ENCODE measurements around the gene ZBTB46.

Gene ZBTB46

DNA sequence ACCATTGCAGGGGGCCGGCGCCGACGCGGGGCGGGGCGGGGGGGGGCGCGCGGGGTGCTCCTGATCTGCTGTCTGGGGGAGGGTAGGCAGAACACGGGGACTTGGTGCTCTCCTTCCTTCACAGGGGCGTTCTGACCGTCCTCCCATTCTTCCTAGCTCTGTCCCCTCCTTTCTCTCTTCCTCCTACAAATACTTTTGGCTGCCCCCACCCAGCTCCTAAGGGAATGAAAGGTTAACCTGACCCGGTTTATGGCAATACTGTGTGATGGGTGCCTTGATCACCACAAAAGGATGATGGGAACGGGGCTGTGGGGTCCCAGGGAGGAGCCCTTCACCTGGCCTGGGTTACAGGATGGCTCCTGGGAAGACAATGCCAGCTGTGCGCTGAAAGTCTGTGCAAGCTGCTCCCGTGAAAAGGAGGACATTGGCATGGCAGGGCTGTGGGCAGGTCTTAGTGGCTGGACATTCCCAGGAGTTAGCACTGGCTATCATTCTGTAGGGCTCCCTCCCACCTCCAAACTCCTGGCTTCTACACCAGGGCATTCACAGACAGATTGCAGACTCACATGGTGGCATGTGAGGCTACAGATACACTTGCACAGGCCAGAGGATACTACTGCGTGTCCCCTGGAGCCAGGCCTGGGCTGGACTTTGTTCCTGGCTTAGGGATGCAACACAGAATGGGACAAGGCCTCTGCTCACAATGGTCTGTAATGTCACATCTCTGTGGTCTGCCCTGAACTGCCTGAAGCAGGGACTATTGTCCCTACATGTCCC lies 32.1 kb upstream of the ZBTB46 start:
- Mint-ChIP-seq H3K9me3 (no peaks in the 10 kb centered on the region), H3K4me3 (peak overlapping the region; percentile 88 to 94 (median 91)), H3K4me1 (peaks cover 32% of the 10 kb centered on the region), H3K36me3 (ENCODE audit: low read depth) (peaks cover 7% of the 10 kb centered on the region), H3K27ac (peak overlapping the region; percentile 83 to 96 (median 87)), H3K27me3 (ENCODE audit: low read depth) (no peaks in the 10 kb centered on the region)
- TF ChIP-seq, protein P1, sequence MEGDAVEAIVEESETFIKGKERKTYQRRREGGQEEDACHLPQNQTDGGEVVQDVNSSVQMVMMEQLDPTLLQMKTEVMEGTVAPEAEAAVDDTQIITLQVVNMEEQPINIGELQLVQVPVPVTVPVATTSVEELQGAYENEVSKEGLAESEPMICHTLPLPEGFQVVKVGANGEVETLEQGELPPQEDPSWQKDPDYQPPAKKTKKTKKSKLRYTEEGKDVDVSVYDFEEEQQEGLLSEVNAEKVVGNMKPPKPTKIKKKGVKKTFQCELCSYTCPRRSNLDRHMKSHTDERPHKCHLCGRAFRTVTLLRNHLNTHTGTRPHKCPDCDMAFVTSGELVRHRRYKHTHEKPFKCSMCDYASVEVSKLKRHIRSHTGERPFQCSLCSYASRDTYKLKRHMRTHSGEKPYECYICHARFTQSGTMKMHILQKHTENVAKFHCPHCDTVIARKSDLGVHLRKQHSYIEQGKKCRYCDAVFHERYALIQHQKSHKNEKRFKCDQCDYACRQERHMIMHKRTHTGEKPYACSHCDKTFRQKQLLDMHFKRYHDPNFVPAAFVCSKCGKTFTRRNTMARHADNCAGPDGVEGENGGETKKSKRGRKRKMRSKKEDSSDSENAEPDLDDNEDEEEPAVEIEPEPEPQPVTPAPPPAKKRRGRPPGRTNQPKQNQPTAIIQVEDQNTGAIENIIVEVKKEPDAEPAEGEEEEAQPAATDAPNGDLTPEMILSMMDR (IDR thresholded peaks at IDR 0.05; ENCODE audit: unreplicated experiment in 3 of 3), result no peak

DNA sequence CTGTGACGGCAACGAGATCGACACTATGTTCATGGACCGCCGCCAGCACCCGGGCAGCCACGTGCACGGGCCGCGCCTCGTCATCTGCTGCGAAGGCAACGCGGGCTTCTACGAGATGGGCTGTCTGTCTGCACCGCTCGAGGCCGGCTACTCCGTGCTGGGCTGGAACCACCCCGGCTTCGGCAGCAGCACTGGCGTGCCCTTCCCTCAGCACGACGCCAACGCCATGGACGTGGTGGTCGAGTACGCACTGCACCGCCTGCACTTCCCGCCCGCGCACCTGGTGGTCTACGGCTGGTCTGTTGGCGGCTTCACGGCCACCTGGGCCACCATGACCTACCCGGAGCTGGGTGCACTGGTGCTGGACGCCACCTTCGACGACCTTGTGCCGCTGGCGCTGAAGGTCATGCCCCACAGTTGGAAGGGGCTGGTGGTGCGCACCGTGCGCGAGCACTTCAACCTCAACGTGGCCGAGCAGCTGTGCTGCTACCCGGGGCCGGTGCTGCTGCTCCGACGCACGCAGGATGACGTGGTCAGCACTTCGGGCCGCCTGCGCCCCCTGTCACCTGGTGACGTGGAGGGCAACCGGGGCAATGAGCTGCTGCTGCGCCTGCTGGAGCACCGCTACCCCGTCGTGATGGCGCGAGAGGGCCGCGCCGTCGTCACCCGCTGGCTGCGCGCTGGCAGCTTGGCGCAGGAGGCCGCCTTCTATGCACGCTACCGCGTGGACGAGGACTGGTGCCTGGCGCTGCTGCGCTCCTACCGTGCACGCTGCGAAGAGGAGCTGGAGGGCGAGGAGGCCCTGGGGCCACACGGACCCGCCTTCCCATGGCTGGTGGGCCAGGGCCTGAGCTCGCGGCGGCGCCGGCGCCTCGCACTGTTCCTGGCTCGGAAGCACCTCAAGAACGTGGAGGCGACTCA lies 31.2 kb upstream of the ZBTB46 start:
- H3K27me3 Mint-ChIP-seq (ENCODE audit: low read depth), result no peaks in the 10 kb centered on the region
- H3K36me3 Mint-ChIP-seq (ENCODE audit: low read depth), result peaks cover 3% of the 10 kb centered on the region
- TF ChIP-seq, protein P1 (IDR thresholded peaks at IDR 0.05; ENCODE audit: unreplicated experiment in 3 of 3), result no peak
- no peaks in the 10 kb centered on the region for H3K9me3 Mint-ChIP-seq
- H3K4me1 Mint-ChIP-seq, result peaks cover 40% of the 10 kb centered on the region
- H3K4me3 Mint-ChIP-seq, result no peak overlapping the region
- no peak overlapping the region for H3K27ac Mint-ChIP-seq

DNA sequence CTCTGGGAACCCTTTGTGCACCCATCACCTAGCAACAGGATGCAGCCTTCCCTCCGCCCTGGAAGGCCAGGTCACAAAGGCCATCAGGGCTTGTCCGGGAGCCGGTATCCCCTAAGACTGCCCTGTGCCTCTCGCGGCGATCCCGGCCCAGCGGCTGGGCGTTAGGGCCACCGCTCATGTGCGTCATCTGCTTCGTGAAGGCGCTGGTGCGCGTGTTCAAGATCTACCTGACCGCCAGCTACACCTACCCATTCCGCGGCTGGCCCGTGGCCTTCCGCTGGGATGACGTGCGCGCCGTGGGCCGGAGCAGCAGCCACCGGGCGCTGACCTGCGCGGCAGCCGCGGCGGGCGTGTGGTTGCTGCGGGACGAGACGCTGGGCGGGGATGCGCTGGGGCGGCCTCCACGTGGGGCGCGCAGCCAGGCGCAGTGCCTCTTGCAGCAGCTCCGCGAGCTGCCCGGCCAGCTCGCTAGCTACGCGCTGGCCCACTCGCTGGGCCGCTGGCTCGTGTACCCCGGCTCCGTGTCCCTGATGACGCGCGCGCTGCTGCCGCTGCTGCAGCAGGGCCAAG lies 30.4 kb upstream of the ZBTB46 start, which contains the start of gene ABHD16B:
TSS of gene ABHD16B (plus strand) at position 134 of the 570 bp plus-strand sequence. CDS start at position 177, 43 bp downstream.
- TF ChIP-seq, protein P1 (IDR thresholded peaks at IDR 0.05; ENCODE audit: unreplicated experiment in 3 of 3), result no peak
- peak within 1 kb of the TSS in 2 of 3 experiments; percentile 20 to 93 for H3K27ac Mint-ChIP-seq
- H3K4me3 Mint-ChIP-seq, result peak within 1 kb of the TSS in 1 of 3 experiments; percentile 48
- no peaks in the 10 kb centered on the region for H3K9me3 Mint-ChIP-seq
- H3K36me3 Mint-ChIP-seq (ENCODE audit: low read depth), result peaks cover 3% of the 10 kb centered on the region
- H3K4me1 Mint-ChIP-seq, result peaks cover 45% of the 10 kb centered on the region
- H3K27me3 Mint-ChIP-seq (ENCODE audit: low read depth), result no peaks in the 10 kb centered on the region

DNA sequence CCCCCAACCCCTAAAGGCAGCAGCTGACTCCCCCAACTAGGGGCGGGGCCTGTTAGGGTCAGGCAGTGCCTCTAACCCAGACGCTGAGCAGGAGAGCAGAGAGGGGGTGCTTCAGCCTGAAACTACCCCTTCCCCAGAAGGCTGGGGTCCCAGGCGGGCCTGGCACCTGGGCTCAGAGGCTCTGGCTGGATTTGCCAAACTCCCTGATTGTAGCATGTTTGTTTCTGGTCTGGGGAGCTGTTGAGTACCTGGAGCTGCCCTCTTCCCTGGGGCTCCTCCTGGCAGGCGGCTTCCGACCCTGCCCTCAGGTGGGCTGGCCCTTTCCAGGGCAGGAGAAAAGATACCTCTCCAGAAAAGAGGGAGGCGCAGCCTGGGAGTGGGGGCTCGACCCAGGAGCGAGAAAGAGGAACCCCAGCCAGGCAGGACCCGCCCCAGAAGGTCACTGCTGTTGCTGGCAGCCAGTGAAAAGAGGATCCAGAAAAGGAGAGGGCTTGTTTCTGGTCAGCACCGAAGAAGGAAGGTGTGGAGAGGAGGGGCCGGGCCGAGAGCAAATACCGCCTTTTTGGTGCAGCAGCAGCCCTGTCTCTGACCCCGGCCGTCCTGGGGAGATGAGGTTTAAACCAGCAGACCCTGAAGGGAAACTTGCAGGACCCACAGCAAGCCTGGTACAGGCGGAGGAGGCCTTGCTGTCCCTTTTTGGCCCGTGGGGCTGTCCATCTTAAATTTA lies 29.4 kb upstream of the ZBTB46 start:
- H3K4me3 Mint-ChIP-seq, result peak overlapping the region in 2 of 3 experiments; percentile 23 to 48
- H3K27me3 Mint-ChIP-seq (ENCODE audit: low read depth), result no peaks in the 10 kb centered on the region
- H3K36me3 Mint-ChIP-seq (ENCODE audit: low read depth), result peaks cover 3% of the 10 kb centered on the region
- no peaks in the 10 kb centered on the region for H3K9me3 Mint-ChIP-seq
- TF ChIP-seq, protein P1 (IDR thresholded peaks at IDR 0.05; ENCODE audit: unreplicated experiment in 3 of 3), result no peak
- peak overlapping the region in 2 of 3 experiments; percentile 20 to 93 for H3K27ac Mint-ChIP-seq
- H3K4me1 Mint-ChIP-seq, result peaks cover 41% of the 10 kb centered on the region

DNA sequence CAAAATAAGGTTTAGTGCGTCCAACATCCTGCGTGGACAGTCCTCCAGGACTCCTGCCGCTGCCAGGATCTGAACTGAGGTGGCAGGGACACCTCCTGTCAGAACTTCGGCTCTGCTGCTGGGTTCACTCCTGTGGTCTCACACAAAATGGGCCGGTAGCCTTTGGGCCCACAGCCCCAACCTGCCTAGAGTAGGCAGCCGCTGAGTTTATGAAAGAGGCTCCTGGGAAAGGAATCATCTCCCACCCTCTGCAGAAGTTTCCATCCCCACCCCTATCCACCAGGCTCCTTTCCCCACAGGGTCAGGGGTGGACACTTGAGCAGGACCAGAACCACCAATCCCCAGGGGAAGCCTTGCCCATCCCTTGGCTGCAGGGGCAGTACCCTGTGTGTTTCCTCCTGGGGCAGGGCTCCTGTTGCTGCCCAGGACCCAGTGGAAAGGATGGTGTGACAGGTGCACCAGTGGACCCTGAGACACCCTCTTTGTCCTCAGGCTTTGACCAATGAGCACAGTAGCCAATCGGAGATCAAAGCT lies 28.2 kb upstream of the ZBTB46 start:
- Mint-ChIP-seq H3K27me3 (ENCODE audit: low read depth) (no peaks in the 10 kb centered on the region), H3K27ac (peak overlapping the region; percentile 93 to 97 (median 93)), H3K36me3 (ENCODE audit: low read depth) (peaks cover 3% of the 10 kb centered on the region), H3K4me1 (peaks cover 35% of the 10 kb centered on the region), H3K9me3 (no peaks in the 10 kb centered on the region), H3K4me3 (peak overlapping the region; percentile 60 to 73 (median 68))
- TF ChIP-seq, protein P1 (IDR thresholded peaks at IDR 0.05; ENCODE audit: unreplicated experiment in 3 of 3), result no peak

Data from nephron (organoid).